ENCODE results near the gene VWA8. TPM values are rescaled to one million over a fixed set of nuclear protein-coding genes. Genes with fewer than 3 reads are reported as not detected.

Gene VWA8
- total and polyA plus RNA-seq, 12 donors, result 7.5 to 71.6 (median 54.3) TPM

DNA sequence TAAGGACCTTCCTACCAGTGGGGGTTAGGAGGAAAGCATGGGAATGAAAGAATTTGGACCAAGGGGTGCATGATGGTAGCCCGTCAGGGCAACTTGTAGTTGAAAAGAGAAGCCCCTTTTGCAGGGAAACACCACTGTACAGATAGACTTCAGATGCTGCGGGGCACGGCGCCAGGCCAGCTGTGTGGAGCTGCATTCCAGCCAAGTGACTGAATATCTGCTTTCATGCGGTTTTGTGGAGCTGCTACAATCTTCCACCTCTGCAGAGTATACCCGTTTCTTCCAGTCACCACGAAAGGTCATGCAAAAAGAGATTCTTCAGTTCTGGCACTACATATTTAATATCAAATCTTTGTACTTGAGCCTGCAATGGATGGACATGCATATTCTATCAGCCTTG, 398.8 kb downstream of the VWA8 start:
- peak overlapping the region in 2 of 10 donors; percentile 18 to 54 for H3K27ac ChIP-seq
- 46 to 52% methylated on average over 7 of the region's 7 CpGs for WGBS, 2 donors

DNA sequence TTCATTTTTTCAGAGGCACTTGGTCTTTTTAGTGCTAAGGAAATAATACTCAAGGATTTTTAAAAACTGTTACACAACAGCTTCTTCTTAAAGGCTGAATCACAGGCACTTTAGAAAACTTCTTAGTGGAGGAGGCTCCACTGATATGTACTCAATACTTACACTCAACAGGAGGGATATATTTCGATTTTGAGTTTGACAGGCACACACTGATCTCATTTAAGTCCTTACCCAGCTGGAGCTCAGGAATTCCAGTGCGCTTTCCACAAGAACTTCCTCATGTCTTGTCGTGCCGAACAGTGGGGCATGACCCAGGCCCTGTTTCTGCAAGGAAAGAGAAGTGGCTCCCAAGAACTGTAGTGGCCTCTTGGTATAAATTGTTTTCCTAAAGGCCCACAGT, 399.7 kb downstream of the VWA8 start:
- peak in 5 of 8 donors; percentile 9 to 42 (median 20) for ATAC-seq
- intact Hi-C loops (cut with DNase I), result loop anchor here in 1 of 10 donors (5.0 kb wide), 1 partner anchor 51 kb away; no protein-coding TSS in a partner anchor
- Histone ChIP-seq H3K27ac (peak overlapping the region in 5 of 10 donors; percentile 4 to 37 (median 18)), H3K9me3 (no peaks in the 10 kb centered on the region), H3K27me3 (no peaks in the 10 kb centered on the region), H3K36me3 (peaks cover 0 to 4% (median 0%) of the 10 kb centered on the region in 9 donors), H3K4me3 (no peak overlapping the region), H3K4me1 (peaks cover 3 to 49% (median 35%) of the 10 kb centered on the region in 9 donors)
- 58 to 61% methylated on average over 4 of the region's 4 CpGs for WGBS, 2 donors
- TF ChIP-seq, protein P1, sequence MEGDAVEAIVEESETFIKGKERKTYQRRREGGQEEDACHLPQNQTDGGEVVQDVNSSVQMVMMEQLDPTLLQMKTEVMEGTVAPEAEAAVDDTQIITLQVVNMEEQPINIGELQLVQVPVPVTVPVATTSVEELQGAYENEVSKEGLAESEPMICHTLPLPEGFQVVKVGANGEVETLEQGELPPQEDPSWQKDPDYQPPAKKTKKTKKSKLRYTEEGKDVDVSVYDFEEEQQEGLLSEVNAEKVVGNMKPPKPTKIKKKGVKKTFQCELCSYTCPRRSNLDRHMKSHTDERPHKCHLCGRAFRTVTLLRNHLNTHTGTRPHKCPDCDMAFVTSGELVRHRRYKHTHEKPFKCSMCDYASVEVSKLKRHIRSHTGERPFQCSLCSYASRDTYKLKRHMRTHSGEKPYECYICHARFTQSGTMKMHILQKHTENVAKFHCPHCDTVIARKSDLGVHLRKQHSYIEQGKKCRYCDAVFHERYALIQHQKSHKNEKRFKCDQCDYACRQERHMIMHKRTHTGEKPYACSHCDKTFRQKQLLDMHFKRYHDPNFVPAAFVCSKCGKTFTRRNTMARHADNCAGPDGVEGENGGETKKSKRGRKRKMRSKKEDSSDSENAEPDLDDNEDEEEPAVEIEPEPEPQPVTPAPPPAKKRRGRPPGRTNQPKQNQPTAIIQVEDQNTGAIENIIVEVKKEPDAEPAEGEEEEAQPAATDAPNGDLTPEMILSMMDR (IDR thresholded peaks at IDR 0.05), result no peak
- DNase-seq, result no peak

More for the DNA sequence above, 398.8 kb downstream of the VWA8 start:
- Histone ChIP-seq H3K9me3 (no peaks in the 10 kb centered on the region), H3K36me3 (peaks cover 0 to 14% (median 0%) of the 10 kb centered on the region in 9 donors), H3K4me1 (peaks cover 3 to 49% (median 35%) of the 10 kb centered on the region in 9 donors), H3K4me3 (no peak overlapping the region), H3K27me3 (no peaks in the 10 kb centered on the region)
- DNase-seq, result peak; percentile 60 to 68
- intact Hi-C loops (cut with DNase I), result loop anchor here in 1 of 10 donors (5.0 kb wide), 1 partner anchor 50 kb away; no protein-coding TSS in a partner anchor
- ATAC-seq, result peak; percentile 52 to 89 (median 71)
- TF ChIP-seq, protein P1 (IDR thresholded peaks at IDR 0.05), result no peak

DNA sequence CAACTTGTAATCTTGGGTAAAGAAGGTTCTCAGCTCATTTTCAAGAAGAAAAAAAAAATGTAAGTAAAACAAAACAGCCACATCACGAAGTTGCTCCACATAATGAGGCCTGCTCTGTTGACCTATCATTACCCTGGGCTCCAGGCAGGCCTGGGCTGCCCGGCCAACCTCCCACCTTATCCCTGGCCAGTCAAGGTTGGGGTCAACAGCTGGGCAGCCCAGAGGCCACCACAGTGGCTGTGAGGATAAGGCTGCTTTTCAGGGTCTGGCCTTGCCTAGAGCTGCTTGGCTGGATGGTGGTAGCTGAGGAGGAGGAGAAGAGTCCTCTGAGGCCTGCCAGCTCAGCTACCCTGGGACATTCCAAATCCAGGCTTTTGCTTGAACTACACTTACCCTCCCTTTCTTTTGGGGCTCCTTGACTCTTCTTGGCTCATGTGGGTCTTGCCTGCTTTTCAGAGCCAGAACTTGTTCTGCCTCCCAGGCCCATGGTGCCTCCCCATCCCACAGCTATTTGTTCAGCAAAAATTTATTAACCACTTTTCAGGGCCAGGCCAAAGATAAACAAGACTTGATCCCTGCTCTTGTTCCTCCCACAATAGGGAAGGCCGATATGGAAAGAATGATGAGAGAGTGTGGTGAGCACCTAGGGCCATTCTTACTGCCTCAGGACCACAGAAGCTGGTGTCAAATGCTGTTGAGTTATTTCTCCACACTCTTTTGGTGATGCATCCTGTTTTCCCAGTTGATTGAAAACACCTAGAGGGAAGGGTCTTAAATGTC, 401.9 kb downstream of the VWA8 start:
- peak in 1 of 8 donors; percentile 11 for ATAC-seq
- Histone ChIP-seq H3K27me3 (no peaks in the 10 kb centered on the region), H3K27ac (no peak overlapping the region), H3K4me3 (no peak overlapping the region), H3K9me3 (no peaks in the 10 kb centered on the region), H3K4me1 (peaks cover 3 to 35% (median 27%) of the 10 kb centered on the region in 9 donors), H3K36me3 (no peaks in the 10 kb centered on the region)
- intact Hi-C loops (cut with DNase I), result no loop called here
- WGBS, 2 donors, result 88 to 96% methylated on average over 3 of the region's 3 CpGs
- DNase-seq, result no peak
- TF ChIP-seq, protein P1 (IDR thresholded peaks at IDR 0.05), result no peak

DNA sequence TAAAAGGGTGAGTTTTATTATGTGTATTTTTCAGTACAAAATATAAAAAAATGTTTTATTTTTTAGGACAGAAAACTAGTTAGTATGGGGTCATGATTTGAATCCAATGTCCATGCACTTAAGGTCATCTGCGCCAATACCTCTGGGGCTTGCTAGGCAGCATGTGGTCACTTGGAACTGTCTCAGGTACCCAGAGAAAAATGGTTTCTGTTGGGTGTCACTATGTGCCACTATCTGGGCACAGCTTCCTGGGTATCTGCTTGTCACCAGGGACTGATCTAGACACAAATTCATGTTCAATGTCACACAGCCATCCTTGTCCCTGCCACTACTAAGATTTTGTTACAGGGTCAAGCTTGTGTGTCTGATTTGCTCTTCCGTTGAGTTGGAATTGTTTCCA, 403.2 kb downstream of the VWA8 start:
- Histone ChIP-seq H3K27ac (no peak overlapping the region), H3K36me3 (no peaks in the 10 kb centered on the region), H3K9me3 (no peaks in the 10 kb centered on the region), H3K4me3 (no peak overlapping the region), H3K27me3 (no peaks in the 10 kb centered on the region), H3K4me1 (peaks cover 0 to 22% (median 16%) of the 10 kb centered on the region in 9 donors)
- TF ChIP-seq, protein P1 (IDR thresholded peaks at IDR 0.05), result no peak
- intact Hi-C loops (cut with DNase I), result no loop called here
- DNase-seq (no peak), ATAC-seq (no peak)
- 81 to 90% methylated on average over 2 of the region's 2 CpGs for WGBS, 2 donors

All from heart right ventricle (tissue), 16 donors.